HepG2 (cell line): ENCODE data around the gene LAPTM4A. TPM values are rescaled to one million over a fixed set of nuclear protein-coding genes. Genes with fewer than 3 reads are reported as not detected.

Experiments used
- ATF7-NPFF ChIP-seq: sonication (generic); formaldehyde crosslinking; IDR thresholded peaks from 2 replicates; pipeline ENCODE4 v1.8.1; 2023; ENCODE audit warnings: mild to moderate bottlenecking, low read depth, missing genetic modification reagents, moderate library complexity
- E2F5 ChIP-seq: sonication (generic); formaldehyde crosslinking; conservative IDR thresholded peaks from 2 replicates; pipeline ENCODE4 v1.4.0; 2020; ENCODE audit warnings: missing genetic modification reagents
- ELF3 ChIP-seq: IDR thresholded peaks from 2 replicates; pipeline ENCODE4 v1.6.1; 2016; ENCODE audit warnings: missing genetic modification reagents, missing compliant biosample characterization
- FOXA1 ChIP-seq, 2 experiments: fragments of 450-650 bp in 1 of 2; sonication (generic) in 1 of 2; formaldehyde crosslinking in 1 of 2; IDR thresholded peaks; 2 replicates each; pipeline versions ENCODE4 v1.4.0 to v1.6.1; 2016 to 2020; ENCODE audit warnings: missing genetic modification reagents in 1 of 2
- HHEX ChIP-seq: IDR thresholded peaks from 2 replicates; pipeline ENCODE4 v1.6.1; 2016; ENCODE audit warnings: control low read depth
- IRF1 ChIP-seq: sonication (generic); formaldehyde crosslinking; IDR thresholded peaks from 2 replicates; pipeline ENCODE4 v1.4.0; 2020; ENCODE audit warnings: low read depth, mild to moderate bottlenecking, missing genetic modification reagents
- MED1 ChIP-seq: sonication (generic); formaldehyde crosslinking; IDR thresholded peaks from 2 replicates; pipeline ENCODE4 v1.4.0; 2020; ENCODE audit warnings: missing genetic modification reagents
- NFE2L2 ChIP-seq: fragments of 150-350 bp; IDR thresholded peaks from 2 replicates; pipeline ENCODE4 v1.6.1; 2014; ENCODE audit warnings: low read length
- RBM39 ChIP-seq: fragments of 200-400 bp; formaldehyde crosslinking; IDR thresholded peaks from one replicate; pipeline ENCODE4 v1.6.1; 2018; ENCODE audit warnings: antibody characterized with exemption, mild to moderate bottlenecking, low read depth, low read length; ENCODE audit not compliant: poor library complexity, severe bottlenecking
- RNF2 ChIP-seq: fragments of 450-650 bp; conservative IDR thresholded peaks from 2 replicates; pipeline ENCODE4 v1.6.1; 2016; ENCODE audit warnings: low read depth
- SRY ChIP-seq: sonication (generic); formaldehyde crosslinking; IDR thresholded peaks from 2 replicates; pipeline ENCODE4 v1.8.0; 2022; ENCODE audit warnings: mild to moderate bottlenecking, missing genetic modification reagents
- ZNF124 ChIP-seq: sonication (generic); formaldehyde crosslinking; IDR thresholded peaks from 2 replicates; pipeline ENCODE4 v1.4.0; 2020; ENCODE audit warnings: missing genetic modification reagents
- ZNF24 ChIP-seq: fragments of 450-650 bp; IDR thresholded peaks from 2 replicates; pipeline ENCODE4 v1.6.1; 2017; ENCODE audit warnings: antibody characterized with exemption, mild to moderate bottlenecking
- ZNF292 ChIP-seq: sonication (generic); formaldehyde crosslinking; IDR thresholded peaks from 2 replicates; pipeline ENCODE4 v1.8.1; 2022; ENCODE audit warnings: mild to moderate bottlenecking, low read depth, missing genetic modification reagents, borderline replicate concordance
- ZNF296 ChIP-seq: sonication (generic); formaldehyde crosslinking; conservative IDR thresholded peaks from 2 replicates; pipeline ENCODE4 v1.5.0; 2020; ENCODE audit warnings: mild to moderate bottlenecking, missing genetic modification reagents
- ZNF337 ChIP-seq: sonication (generic); formaldehyde crosslinking; IDR thresholded peaks from 2 replicates; pipeline ENCODE4 v1.5.1; 2020; ENCODE audit warnings: missing genetic modification reagents, low read depth, mild to moderate bottlenecking, borderline replicate concordance
- ZNF383 ChIP-seq: sonication (generic); formaldehyde crosslinking; IDR thresholded peaks from 2 replicates; pipeline ENCODE4 v1.4.0; 2020; ENCODE audit warnings: missing genetic modification reagents, mild to moderate bottlenecking, borderline replicate concordance
- ZNF552 ChIP-seq: sonication (generic); formaldehyde crosslinking; IDR thresholded peaks from 2 replicates; pipeline ENCODE4 v1.9.0; 2022; ENCODE audit warnings: missing genetic modification reagents, mild to moderate bottlenecking, borderline replicate concordance
- polyA plus RNA-seq, 8 experiments: library from polyadenylated mRNA; depleted of rRNA in 3 of 8; stranded (reverse) in 7 of 8; unstranded in 1 of 8; fragments of >200 nt; fragmentation: Illumina TruSeq in 4 of 8; extraction: Trizol in 4 of 8; gene quantifications; 2 replicates each; pipeline versions ENCODE4 v1.2.1 to v1.2.3, GENCODE V29; 2011 to 2016; ENCODE audit warnings: low read depth in 4 of 8, missing spikeins in 1 of 8, mixed read lengths in 1 of 8; ENCODE audit not compliant: insufficient read depth in 1 of 8
- total RNA-seq, 5 experiments: library from RNA; depleted of rRNA; stranded (reverse); fragments of >200 nt; fragmentation: Illumina TruSeq; extraction: Trizol; gene quantifications; 2 replicates each; pipeline ENCODE4 v1.2.3, GENCODE V29; 2016; ENCODE audit warnings: low read depth in 1 of 5
- TF ChIP-seq, protein P1 (sequence below): sonication (generic); formaldehyde crosslinking; IDR thresholded peaks from 2 replicates; pipeline ENCODE4 v1.4.0; 2020; ENCODE audit warnings: mild to moderate bottlenecking, missing genetic modification reagents
- TF ChIP-seq, protein P2 (sequence below): sonication (generic); formaldehyde crosslinking; IDR thresholded peaks from 2 replicates; pipeline ENCODE4 v1.4.0; 2020; ENCODE audit warnings: missing genetic modification reagents
- TF ChIP-seq, protein P3 (sequence below): sonication (generic); formaldehyde crosslinking; IDR thresholded peaks from 2 replicates; pipeline ENCODE4 v1.5.0; 2020; ENCODE audit warnings: missing genetic modification reagents
- TF ChIP-seq, protein P4 (sequence below): sonication (generic); formaldehyde crosslinking; IDR thresholded peaks from 2 replicates; pipeline ENCODE4 v1.8.0; 2023; ENCODE audit warnings: mild to moderate bottlenecking, missing genetic modification reagents
- TF ChIP-seq, protein P5 (sequence below): sonication (generic); IDR thresholded peaks from 2 replicates; pipeline ENCODE4 v1.6.1; 2016; ENCODE audit warnings: low read depth, borderline replicate concordance

LAPTM4A gene
- total and polyA plus RNA-seq, 2 of the 13 experiments (the other 11 are each of a cell fraction or from before 2014, with no cell fraction given): 116 to 558 TPM

DNA sequence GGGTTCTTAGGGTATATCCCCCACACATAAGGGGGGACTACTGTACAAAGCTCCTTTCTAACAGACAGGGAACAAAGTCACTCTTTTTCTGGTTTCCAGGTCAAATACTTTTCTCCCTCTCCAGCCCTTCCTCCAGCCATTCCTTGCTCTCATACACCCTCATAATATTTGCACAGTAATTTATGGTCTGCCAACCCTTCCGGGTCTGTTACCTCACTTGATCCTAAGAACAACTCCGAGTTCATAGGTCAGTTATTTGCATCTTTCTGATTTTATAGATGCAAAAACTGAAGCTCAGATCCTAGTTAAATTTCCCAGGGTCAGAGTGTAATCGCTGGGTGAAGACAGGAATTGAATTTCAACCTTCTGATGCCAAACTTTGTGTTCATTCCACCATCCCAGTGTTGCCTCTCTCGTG is 24.2 kb downstream of the LAPTM4A start (continued):
- TF ChIP-seq, protein P1, sequence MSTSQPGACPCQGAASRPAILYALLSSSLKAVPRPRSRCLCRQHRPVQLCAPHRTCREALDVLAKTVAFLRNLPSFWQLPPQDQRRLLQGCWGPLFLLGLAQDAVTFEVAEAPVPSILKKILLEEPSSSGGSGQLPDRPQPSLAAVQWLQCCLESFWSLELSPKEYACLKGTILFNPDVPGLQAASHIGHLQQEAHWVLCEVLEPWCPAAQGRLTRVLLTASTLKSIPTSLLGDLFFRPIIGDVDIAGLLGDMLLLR (CRISPR knock-in tag): no peak
- TF ChIP-seq, protein P2, sequence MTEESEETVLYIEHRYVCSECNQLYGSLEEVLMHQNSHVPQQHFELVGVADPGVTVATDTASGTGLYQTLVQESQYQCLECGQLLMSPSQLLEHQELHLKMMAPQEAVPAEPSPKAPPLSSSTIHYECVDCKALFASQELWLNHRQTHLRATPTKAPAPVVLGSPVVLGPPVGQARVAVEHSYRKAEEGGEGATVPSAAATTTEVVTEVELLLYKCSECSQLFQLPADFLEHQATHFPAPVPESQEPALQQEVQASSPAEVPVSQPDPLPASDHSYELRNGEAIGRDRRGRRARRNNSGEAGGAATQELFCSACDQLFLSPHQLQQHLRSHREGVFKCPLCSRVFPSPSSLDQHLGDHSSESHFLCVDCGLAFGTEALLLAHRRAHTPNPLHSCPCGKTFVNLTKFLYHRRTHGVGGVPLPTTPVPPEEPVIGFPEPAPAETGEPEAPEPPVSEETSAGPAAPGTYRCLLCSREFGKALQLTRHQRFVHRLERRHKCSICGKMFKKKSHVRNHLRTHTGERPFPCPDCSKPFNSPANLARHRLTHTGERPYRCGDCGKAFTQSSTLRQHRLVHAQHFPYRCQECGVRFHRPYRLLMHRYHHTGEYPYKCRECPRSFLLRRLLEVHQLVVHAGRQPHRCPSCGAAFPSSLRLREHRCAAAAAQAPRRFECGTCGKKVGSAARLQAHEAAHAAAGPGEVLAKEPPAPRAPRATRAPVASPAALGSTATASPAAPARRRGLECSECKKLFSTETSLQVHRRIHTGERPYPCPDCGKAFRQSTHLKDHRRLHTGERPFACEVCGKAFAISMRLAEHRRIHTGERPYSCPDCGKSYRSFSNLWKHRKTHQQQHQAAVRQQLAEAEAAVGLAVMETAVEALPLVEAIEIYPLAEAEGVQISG: no peak
- TF ChIP-seq MED1 (CRISPR knock-in tag): peak; percentile 76
- TF ChIP-seq, protein P3, sequence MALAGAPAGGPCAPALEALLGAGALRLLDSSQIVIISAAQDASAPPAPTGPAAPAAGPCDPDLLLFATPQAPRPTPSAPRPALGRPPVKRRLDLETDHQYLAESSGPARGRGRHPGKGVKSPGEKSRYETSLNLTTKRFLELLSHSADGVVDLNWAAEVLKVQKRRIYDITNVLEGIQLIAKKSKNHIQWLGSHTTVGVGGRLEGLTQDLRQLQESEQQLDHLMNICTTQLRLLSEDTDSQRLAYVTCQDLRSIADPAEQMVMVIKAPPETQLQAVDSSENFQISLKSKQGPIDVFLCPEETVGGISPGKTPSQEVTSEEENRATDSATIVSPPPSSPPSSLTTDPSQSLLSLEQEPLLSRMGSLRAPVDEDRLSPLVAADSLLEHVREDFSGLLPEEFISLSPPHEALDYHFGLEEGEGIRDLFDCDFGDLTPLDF (CRISPR knock-in tag): no peak
- no peak for TF ChIP-seq E2F5
- TF ChIP-seq, protein P4, sequence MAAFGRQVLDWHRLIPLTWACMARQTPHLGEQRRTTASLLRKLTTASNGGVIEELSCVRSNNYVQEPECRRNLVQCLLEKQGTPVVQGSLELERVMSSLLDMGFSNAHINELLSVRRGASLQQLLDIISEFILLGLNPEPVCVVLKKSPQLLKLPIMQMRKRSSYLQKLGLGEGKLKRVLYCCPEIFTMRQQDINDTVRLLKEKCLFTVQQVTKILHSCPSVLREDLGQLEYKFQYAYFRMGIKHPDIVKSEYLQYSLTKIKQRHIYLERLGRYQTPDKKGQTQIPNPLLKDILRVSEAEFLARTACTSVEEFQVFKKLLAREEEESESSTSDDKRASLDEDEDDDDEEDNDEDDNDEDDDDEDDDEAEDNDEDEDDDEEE (CRISPR knock-in tag): no peak
- no peak for TF ChIP-seq IRF1 (CRISPR knock-in tag)
- TF ChIP-seq ZNF383: no peak
- no peak for TF ChIP-seq FOXA1 (IDR thresholded peaks at IDR 0.05)
- TF ChIP-seq FOXA1 (CRISPR knock-in tag; IDR thresholded peaks at IDR 0.05): peak; percentile 66
- TF ChIP-seq, protein P5, sequence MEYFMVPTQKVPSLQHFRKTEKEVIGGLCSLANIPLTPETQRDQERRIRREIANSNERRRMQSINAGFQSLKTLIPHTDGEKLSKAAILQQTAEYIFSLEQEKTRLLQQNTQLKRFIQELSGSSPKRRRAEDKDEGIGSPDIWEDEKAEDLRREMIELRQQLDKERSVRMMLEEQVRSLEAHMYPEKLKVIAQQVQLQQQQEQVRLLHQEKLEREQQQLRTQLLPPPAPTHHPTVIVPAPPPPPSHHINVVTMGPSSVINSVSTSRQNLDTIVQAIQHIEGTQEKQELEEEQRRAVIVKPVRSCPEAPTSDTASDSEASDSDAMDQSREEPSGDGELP: no peak
- no peak for TF ChIP-seq SRY (CRISPR knock-in tag)
- TF ChIP-seq ZNF292 (CRISPR knock-in tag): no peak
- no peak for TF ChIP-seq RNF2
- TF ChIP-seq RBM39: no peak
- no peak; the same call in 1 of the 2 replicates for TF ChIP-seq ZNF124 (CRISPR knock-in tag)
- TF ChIP-seq NFE2L2: no peak
- TF ChIP-seq HHEX (CRISPR knock-in tag): 0 out of 2 replicates have a peak, but pooled peaks have one; percentile 30
- TF ChIP-seq ZNF337: no peak
- no peak for TF ChIP-seq ZNF296 (CRISPR knock-in tag)
- no peak for TF ChIP-seq ZNF24
- TF ChIP-seq ZNF552: no peak
- TF ChIP-seq ELF3 (CRISPR knock-in tag): peak; percentile 95
- no peak for TF ChIP-seq ATF7-NPFF (CRISPR knock-in tag)
